22Rv1 (cell line): Measurements from ENCODE around the gene RPL36.

Experiments used
- ZFX ChIP-seq: fragments of 450-650 bp; IDR thresholded peaks from 2 replicates; pipeline ENCODE4 v1.6.1; 2017; ENCODE audit warnings: antibody characterized with exemption, borderline replicate concordance
- TF ChIP-seq, protein P1 (sequence below): fragments of 450-650 bp; IDR thresholded peaks from 2 replicates; pipeline ENCODE4 v1.5.1; 2017; ENCODE audit warnings: mild to moderate bottlenecking

DNA sequence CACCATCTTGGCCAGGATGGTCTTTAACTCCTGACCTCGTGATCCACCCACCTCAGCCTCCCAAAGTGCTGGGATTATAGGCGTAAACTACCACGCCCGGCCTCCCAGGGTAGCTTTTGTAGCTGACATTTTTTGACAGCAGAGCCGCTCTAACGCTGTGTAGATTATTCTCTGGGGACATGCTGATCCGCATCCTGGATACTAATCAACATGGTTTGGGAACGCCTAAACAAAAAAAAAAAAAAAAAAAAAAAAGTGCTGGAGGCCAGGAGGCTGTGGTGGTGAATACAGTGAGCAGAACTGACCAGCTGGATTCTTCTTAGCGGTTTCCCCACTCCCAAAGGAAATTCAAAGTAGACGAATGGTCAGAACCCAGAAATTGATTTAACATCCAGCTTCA is 24.7 kb downstream of the RPL36 start:
- TF ChIP-seq, protein P1, sequence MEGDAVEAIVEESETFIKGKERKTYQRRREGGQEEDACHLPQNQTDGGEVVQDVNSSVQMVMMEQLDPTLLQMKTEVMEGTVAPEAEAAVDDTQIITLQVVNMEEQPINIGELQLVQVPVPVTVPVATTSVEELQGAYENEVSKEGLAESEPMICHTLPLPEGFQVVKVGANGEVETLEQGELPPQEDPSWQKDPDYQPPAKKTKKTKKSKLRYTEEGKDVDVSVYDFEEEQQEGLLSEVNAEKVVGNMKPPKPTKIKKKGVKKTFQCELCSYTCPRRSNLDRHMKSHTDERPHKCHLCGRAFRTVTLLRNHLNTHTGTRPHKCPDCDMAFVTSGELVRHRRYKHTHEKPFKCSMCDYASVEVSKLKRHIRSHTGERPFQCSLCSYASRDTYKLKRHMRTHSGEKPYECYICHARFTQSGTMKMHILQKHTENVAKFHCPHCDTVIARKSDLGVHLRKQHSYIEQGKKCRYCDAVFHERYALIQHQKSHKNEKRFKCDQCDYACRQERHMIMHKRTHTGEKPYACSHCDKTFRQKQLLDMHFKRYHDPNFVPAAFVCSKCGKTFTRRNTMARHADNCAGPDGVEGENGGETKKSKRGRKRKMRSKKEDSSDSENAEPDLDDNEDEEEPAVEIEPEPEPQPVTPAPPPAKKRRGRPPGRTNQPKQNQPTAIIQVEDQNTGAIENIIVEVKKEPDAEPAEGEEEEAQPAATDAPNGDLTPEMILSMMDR, result no peak
- TF ChIP-seq ZFX, result no peak
